ENCODE measurements around the gene KIF18A.

Gene KIF18A

GRCh38 chr11:28043930-28044709, 63.8 kb downstream of the KIF18A start:
- no peaks in the 10 kb centered on the region for H3K36me3 Mint-ChIP-seq
- H3K27ac Mint-ChIP-seq: no peak overlapping the region
- ATAC-seq (replicated peaks) (no peak), DNase-seq (no peak)
- no peaks in the 10 kb centered on the region for H3K27me3 Mint-ChIP-seq
- H3K9me3 Mint-ChIP-seq: no peaks in the 10 kb centered on the region
- no peaks in the 10 kb centered on the region for H3K4me1 Mint-ChIP-seq
- H3K4me3 Mint-ChIP-seq: no peak overlapping the region

- ATAC-seq (replicated peaks) (no peak), DNase-seq (no peak)
- Mint-ChIP-seq H3K27ac (no peak overlapping the region), H3K4me1 (no peaks in the 10 kb centered on the region), H3K9me3 (no peaks in the 10 kb centered on the region), H3K4me3 (no peak overlapping the region), H3K36me3 (peaks cover 4 to 5% of the 10 kb centered on the region in 2 donors), H3K27me3 (no peaks in the 10 kb centered on the region)
These were observed 67.6 kb downstream of the KIF18A start for GRCh38 chr11:28040384-28040783.

GRCh38 chr11:28038775-28039174, 69.2 kb downstream of the KIF18A start:
- Mint-ChIP-seq H3K27ac (no peak overlapping the region), H3K4me3 (no peak overlapping the region), H3K27me3 (no peaks in the 10 kb centered on the region), H3K36me3 (peaks cover 4 to 5% of the 10 kb centered on the region in 2 donors), H3K9me3 (no peaks in the 10 kb centered on the region), H3K4me1 (no peaks in the 10 kb centered on the region)
- DNase-seq: no peak
- ATAC-seq (replicated peaks): no peak

- Mint-ChIP-seq H3K4me3 (no peak overlapping the region), H3K4me1 (peaks cover 0 to 8% of the 10 kb centered on the region in 2 donors), H3K27me3 (no peaks in the 10 kb centered on the region), H3K27ac (no peak overlapping the region), H3K36me3 (peaks cover 15% of the 10 kb centered on the region in 2 donors), H3K9me3 (peaks cover 0 to 7% of the 10 kb centered on the region in 2 donors)
- ATAC-seq (replicated peaks): peak in 1 of 2 donors; percentile 42
- no peak for DNase-seq
These were observed 81.2 kb downstream of the KIF18A start for GRCh38 chr11:28026634-28027290.

- no peak for DNase-seq
- no peak overlapping the region for H3K4me3 Mint-ChIP-seq
These were observed 90.1 kb downstream of the KIF18A start for GRCh38 chr11:28017816-28018215.

GRCh38 chr11:28011813-28012212, 96.1 kb downstream of the KIF18A start:
- Mint-ChIP-seq H3K4me1 (no peaks in the 10 kb centered on the region), H3K36me3 (no peaks in the 10 kb centered on the region), H3K27me3 (no peaks in the 10 kb centered on the region), H3K27ac (no peak overlapping the region), H3K9me3 (no peaks in the 10 kb centered on the region), H3K4me3 (no peak overlapping the region)
- DNase-seq (no peak), ATAC-seq (replicated peaks) (no peak)

More at GRCh38 chr11:28017816-28018215, 90.1 kb downstream of the KIF18A start:
- Mint-ChIP-seq H3K27me3 (no peaks in the 10 kb centered on the region), H3K4me1 (no peaks in the 10 kb centered on the region), H3K9me3 (no peaks in the 10 kb centered on the region), H3K36me3 (peaks cover 0 to 4% of the 10 kb centered on the region in 2 donors), H3K27ac (no peak overlapping the region)
- no peak for ATAC-seq (replicated peaks)

- H3K4me1 Mint-ChIP-seq: no peaks in the 10 kb centered on the region
- no peaks in the 10 kb centered on the region for H3K9me3 Mint-ChIP-seq
- no peaks in the 10 kb centered on the region for H3K27me3 Mint-ChIP-seq
- H3K27ac Mint-ChIP-seq: no peak overlapping the region
- ATAC-seq (replicated peaks) (no peak), DNase-seq (no peak)
- H3K36me3 Mint-ChIP-seq: no peaks in the 10 kb centered on the region
- H3K4me3 Mint-ChIP-seq: no peak overlapping the region
These were observed 98.0 kb downstream of the KIF18A start for GRCh38 chr11:28009996-28010395.

GRCh38 chr11:28009388-28009787, 98.6 kb downstream of the KIF18A start:
- H3K4me1 Mint-ChIP-seq: no peaks in the 10 kb centered on the region
- H3K4me3 Mint-ChIP-seq: no peak overlapping the region
- no peaks in the 10 kb centered on the region for H3K36me3 Mint-ChIP-seq
- no peaks in the 10 kb centered on the region for H3K27me3 Mint-ChIP-seq
- no peaks in the 10 kb centered on the region for H3K9me3 Mint-ChIP-seq
- no peak overlapping the region for H3K27ac Mint-ChIP-seq
- ATAC-seq (replicated peaks) (no peak), DNase-seq (no peak)

GRCh38 chr11:28003615-28004014, 104.3 kb downstream of the KIF18A start:
- H3K9me3 Mint-ChIP-seq: peaks cover 15 to 19% of the 10 kb centered on the region in 2 donors
- no peak for ATAC-seq (replicated peaks)
- H3K27ac Mint-ChIP-seq: no peak overlapping the region

GRCh38 chr11:27998552-27998951, 109.4 kb downstream of the KIF18A start:
- no peak for DNase-seq
- Mint-ChIP-seq H3K4me3 (no peak overlapping the region), H3K27ac (no peak overlapping the region), H3K36me3 (peaks cover 11 to 13% of the 10 kb centered on the region in 2 donors), H3K4me1 (no peaks in the 10 kb centered on the region), H3K27me3 (no peaks in the 10 kb centered on the region), H3K9me3 (peaks cover 16 to 19% of the 10 kb centered on the region in 2 donors)
- no peak for ATAC-seq (replicated peaks)

More at GRCh38 chr11:28003615-28004014, 104.3 kb downstream of the KIF18A start:
- no peak overlapping the region for H3K4me3 Mint-ChIP-seq
- DNase-seq: no peak
- peaks cover 11 to 13% of the 10 kb centered on the region in 2 donors for H3K36me3 Mint-ChIP-seq
- H3K27me3 Mint-ChIP-seq: no peaks in the 10 kb centered on the region
- H3K4me1 Mint-ChIP-seq: no peaks in the 10 kb centered on the region

GRCh38 chr11:27997344-27997743, 110.6 kb downstream of the KIF18A start:
- Mint-ChIP-seq H3K27ac (no peak overlapping the region), H3K4me1 (no peaks in the 10 kb centered on the region), H3K9me3 (peaks cover 9 to 10% of the 10 kb centered on the region in 2 donors), H3K36me3 (peaks cover 6 to 7% of the 10 kb centered on the region in 2 donors), H3K4me3 (no peak overlapping the region), H3K27me3 (no peaks in the 10 kb centered on the region)
- ATAC-seq (replicated peaks): no peak
- no peak for DNase-seq

GRCh38 chr11:27996066-27996465, 111.9 kb downstream of the KIF18A start:
- H3K4me1 Mint-ChIP-seq: no peaks in the 10 kb centered on the region
- no peak for ATAC-seq (replicated peaks)
- H3K27me3 Mint-ChIP-seq: no peaks in the 10 kb centered on the region
- DNase-seq: no peak
- H3K36me3 Mint-ChIP-seq: peaks cover under 1 to 2% of the 10 kb centered on the region in 2 donors
- H3K27ac Mint-ChIP-seq: no peak overlapping the region
- no peak overlapping the region for H3K4me3 Mint-ChIP-seq
- H3K9me3 Mint-ChIP-seq: peaks cover 2 to 5% of the 10 kb centered on the region in 2 donors

- H3K36me3 Mint-ChIP-seq: peaks cover 0 to 2% of the 10 kb centered on the region in 2 donors
These were observed 112.9 kb downstream of the KIF18A start for GRCh38 chr11:27995083-27995482.

GRCh38 chr11:27991736-27992135, 116.2 kb downstream of the KIF18A start:
- DNase-seq (no peak), ATAC-seq (replicated peaks) (no peak)
- Mint-ChIP-seq H3K27ac (no peak overlapping the region), H3K27me3 (no peaks in the 10 kb centered on the region), H3K4me1 (no peaks in the 10 kb centered on the region), H3K4me3 (no peak overlapping the region), H3K36me3 (no peaks in the 10 kb centered on the region), H3K9me3 (no peaks in the 10 kb centered on the region)

More at GRCh38 chr11:27995083-27995482, 112.9 kb downstream of the KIF18A start:
- H3K9me3 Mint-ChIP-seq: peaks cover 2 to 4% of the 10 kb centered on the region in 2 donors
- ATAC-seq (replicated peaks): no peak
- no peak overlapping the region for H3K27ac Mint-ChIP-seq
- H3K4me3 Mint-ChIP-seq: no peak overlapping the region
- H3K27me3 Mint-ChIP-seq: no peaks in the 10 kb centered on the region
- no peaks in the 10 kb centered on the region for H3K4me1 Mint-ChIP-seq
- no peak for DNase-seq

- H3K27ac Mint-ChIP-seq: no peak overlapping the region
- no peaks in the 10 kb centered on the region for H3K4me1 Mint-ChIP-seq
- H3K9me3 Mint-ChIP-seq: no peaks in the 10 kb centered on the region
- DNase-seq (no peak), ATAC-seq (replicated peaks) (no peak)
- no peaks in the 10 kb centered on the region for H3K27me3 Mint-ChIP-seq
- H3K36me3 Mint-ChIP-seq: no peaks in the 10 kb centered on the region
- no peak overlapping the region for H3K4me3 Mint-ChIP-seq
These were observed 130.4 kb downstream of the KIF18A start for GRCh38 chr11:27977527-27977926.

Data from stimulated activated naive B cell treated with anti-CD40 and anti-IgM and Interleukin-4, amounts not matched to agents 10 μg/mL and 1 μg/mL and 100 μg/mL, for 72 hours (primary cell).